HCT116 (cell line): ENCODE data around the gene MAMLD1. TPM values are rescaled to one million over a fixed set of nuclear protein-coding genes. Genes with fewer than 3 reads are reported as not detected.

Experiments used
- ATAC-seq: fragments of 200-7000 bp; cut with Tn5 transposase; 2 replicates; pipeline ENCODE4 v1.9.1; 2020; ENCODE audit warnings: mild to moderate bottlenecking, moderate library complexity
- BruUV-seq: library from RNA; stranded (reverse); fragments of 400-500 nt; replicated peaks from 2 replicates; lab custom pipeline; 2021; lab: Mats Ljungman, UMichigan
- CTCF ChIA-PET: fragments of 300-600 bp; sonication (Branson Sonifier 250); formaldehyde crosslinking; loops from one replicate; lab custom pipeline; 2021; ENCODE audit warnings: antibody characterized with exemption; lab: Charles Lee
- POLR2A ChIA-PET: fragments of 300-600, 350-600 bp; sonication (Branson Sonifier 250); formaldehyde crosslinking; loops from one replicate; lab custom pipeline; 2021; ENCODE audit warnings: antibody characterized with exemption; lab: Charles Lee
- RAD21 ChIA-PET, 2 experiments: fragments of 300-600 bp; sonication (Branson Sonifier 250); formaldehyde crosslinking; loops; one replicate each; lab custom pipeline; 2023; ENCODE audit warnings: low total read pairs in 2 of 2; ENCODE audit not compliant: uncharacterized antibody in 2 of 2, unreplicated experiment in 2 of 2, low non-redundant PET in 1 of 2; lab: Charles Lee
- DNase-seq: peaks from one replicate; pipeline ENCODE4 v3.0.0-alpha.2; 2010; ENCODE audit warnings: low read depth, low spot score
- H2AFZ ChIP-seq: fragments of 200-600 bp; shearing (Covaris generic), sonication (generic); 2 replicates; pipeline ENCODE4 v1.6.1; 2017; ENCODE audit warnings: low read depth, mixed run types, mixed read lengths, antibody characterized with exemption, low read length; ENCODE audit not compliant: poor library complexity, severe bottlenecking
- H3K27ac ChIP-seq: 2 replicates; pipeline ENCODE4 v1.5.1; 2012; ENCODE audit warnings: low read depth, low read length
- H3K27me3 ChIP-seq: fragments of 200-600 bp; sonication (generic); 2 replicates; pipeline ENCODE4 v1.6.1; 2016; ENCODE audit warnings: mixed run types, low read length, mixed read lengths; ENCODE audit not compliant: insufficient read depth
- H3K36me3 ChIP-seq, 2 experiments: fragments of 200-500 bp in 1 of 2; fragments of 200-600 bp in 1 of 2; sonication (Bioruptor generic) in 1 of 2; sonication (generic) in 1 of 2; 2 replicates each; pipeline versions ENCODE4 v1.5.1 to v1.6.1; 2014 to 2016; ENCODE audit warnings: low read length in 2 of 2, inconsistent platforms in 1 of 2, mixed read lengths in 1 of 2, mixed run types in 1 of 2; ENCODE audit not compliant: insufficient read depth in 2 of 2, control insufficient read depth in 1 of 2
- H3K4me1 ChIP-seq, 2 experiments: fragments of 200-600 bp in 1 of 2; sonication (generic) in 1 of 2; 2 replicates each; pipeline versions ENCODE4 v1.5.1 to v1.6.1; 2012 to 2017; ENCODE audit warnings: low read length in 2 of 2, inconsistent platforms in 1 of 2, mild to moderate bottlenecking in 1 of 2, mixed read lengths in 1 of 2, mixed run types in 1 of 2, moderate library complexity in 1 of 2; ENCODE audit not compliant: insufficient read depth in 2 of 2, control insufficient read depth in 1 of 2
- H3K4me2 ChIP-seq: fragments of 200-600 bp; sonication (generic); 2 replicates; pipeline ENCODE4 v1.6.1; 2017; ENCODE audit warnings: mixed run types, low read length, mixed read lengths
- H3K4me3 ChIP-seq, 2 experiments: fragments of 200-600 bp in 1 of 2; sonication (generic) in 1 of 2; replicated peaks in 1 of 2; 2 replicates each; pipeline ENCODE4 v1.5.1; 2011 to 2016; ENCODE audit warnings: low read length in 2 of 2, control low read depth in 1 of 2, low read depth in 1 of 2, mild to moderate bottlenecking in 1 of 2, mixed read lengths in 1 of 2, mixed run types in 1 of 2
- H3K79me2 ChIP-seq: fragments of 200-600 bp; sonication (generic); 2 replicates; pipeline ENCODE4 v1.6.1; 2017; ENCODE audit warnings: mild to moderate bottlenecking, mixed run types, low read length, moderate library complexity, mixed read lengths; ENCODE audit not compliant: insufficient read depth
- H3K9ac ChIP-seq: fragments of 200-600 bp; sonication (generic); 2 replicates; pipeline ENCODE4 v1.6.1; 2016; ENCODE audit warnings: low read length, mixed read lengths
- H3K9me2 ChIP-seq: fragments of 200-600 bp; sonication (generic), shearing (Covaris generic); 2 replicates; pipeline ENCODE4 v1.6.1; 2017; ENCODE audit warnings: mixed run types, mild to moderate bottlenecking, moderate library complexity; ENCODE audit not compliant: insufficient read depth
- H3K9me3 ChIP-seq, 2 experiments: fragments of 200-500 bp in 1 of 2; fragments of 200-600 bp in 1 of 2; sonication (Bioruptor generic) in 1 of 2; sonication (generic) in 1 of 2; 2 replicates each; pipeline ENCODE4 v1.6.1; 2014 to 2017; ENCODE audit warnings: low read length in 2 of 2, mixed read lengths in 2 of 2, inconsistent platforms in 1 of 2, low read depth in 1 of 2, mild to moderate bottlenecking in 1 of 2, mixed run types in 1 of 2, moderate library complexity in 1 of 2; ENCODE audit not compliant: control insufficient read depth in 1 of 2, insufficient read depth in 1 of 2
- H4K20me1 ChIP-seq: fragments of 200-600 bp; sonication (generic), shearing (Covaris generic); 2 replicates; pipeline ENCODE4 v1.6.1; 2017; ENCODE audit warnings: mixed run types, mild to moderate bottlenecking, moderate library complexity; ENCODE audit not compliant: insufficient read depth
- ELF1 ChIP-seq: IDR thresholded peaks from 2 replicates; pipeline ENCODE4 v1.6.1; 2012; ENCODE audit warnings: low read depth, borderline replicate concordance
- EZH2phosphoT487 ChIP-seq: fragments of 200-600 bp; IDR thresholded peaks from 2 replicates; pipeline ENCODE4 v1.6.1; 2018; ENCODE audit warnings: antibody characterized with exemption, borderline replicate concordance
- JUND ChIP-seq: IDR thresholded peaks from 2 replicates; pipeline ENCODE4 v1.6.1; 2012
- POLR2A ChIP-seq: IDR thresholded peaks from 2 replicates; pipeline ENCODE4 v1.7.0; 2011; ENCODE audit warnings: borderline replicate concordance; ENCODE audit not compliant: insufficient read depth, insufficient read length; ENCODE audit errors: extremely low read depth
- POLR2AphosphoS5 ChIP-seq: IDR thresholded peaks from 2 replicates; pipeline ENCODE4 v1.6.1; 2011; ENCODE audit warnings: mild to moderate bottlenecking, low read depth, low read length, moderate library complexity
- RAD21 ChIP-seq: IDR thresholded peaks from 2 replicates; pipeline ENCODE4 v1.6.1; 2012; ENCODE audit warnings: low read depth, mild to moderate bottlenecking
- SRF ChIP-seq: IDR thresholded peaks from 2 replicates; pipeline ENCODE4 v1.6.1; 2012; ENCODE audit warnings: low read depth
- intact Hi-C: fragments of 100-400 bp; cut with micrococcal nuclease; formaldehyde crosslinking; loops from 2 replicates; pipeline ENCODE4 v1.10.0; 2022
- total RNA-seq: library from RNA; stranded (reverse); gene quantifications from one replicate; pipeline ENCODE4 v1.2.1, GENCODE V29; 2021; ENCODE audit not compliant: unreplicated experiment
- TF ChIP-seq, protein P1 (sequence below), 3 experiments: fragments of 200-600 bp in 1 of 3; sonication (generic) in 1 of 3; IDR thresholded peaks in 2 of 3; conservative IDR thresholded peaks in 1 of 3; 2 replicates each; pipeline ENCODE4 v1.5.1; 2012 to 2017; ENCODE audit warnings: low read depth in 2 of 3, low read length in 2 of 3, antibody characterized with exemption in 1 of 3, borderline replicate concordance in 1 of 3, control low read depth in 1 of 3, mild to moderate bottlenecking in 1 of 3, mixed read lengths in 1 of 3, mixed run types in 1 of 3, moderate library complexity in 1 of 3; ENCODE audit not compliant: insufficient read depth in 1 of 3
- TF ChIP-seq, protein P2 (sequence below): IDR thresholded peaks from 2 replicates; pipeline ENCODE4 v1.6.1; 2011; ENCODE audit warnings: mild to moderate bottlenecking, low read length, moderate library complexity; ENCODE audit not compliant: insufficient replicate concordance; ENCODE audit errors: extremely low read depth
- TF ChIP-seq, protein P3 (sequence below): IDR thresholded peaks from 2 replicates; pipeline ENCODE4 v1.6.1; 2012; ENCODE audit warnings: low read depth

Gene MAMLD1
- total RNA-seq, 1 experiment from 2014 or later = 3.6 TPM

DNA sequence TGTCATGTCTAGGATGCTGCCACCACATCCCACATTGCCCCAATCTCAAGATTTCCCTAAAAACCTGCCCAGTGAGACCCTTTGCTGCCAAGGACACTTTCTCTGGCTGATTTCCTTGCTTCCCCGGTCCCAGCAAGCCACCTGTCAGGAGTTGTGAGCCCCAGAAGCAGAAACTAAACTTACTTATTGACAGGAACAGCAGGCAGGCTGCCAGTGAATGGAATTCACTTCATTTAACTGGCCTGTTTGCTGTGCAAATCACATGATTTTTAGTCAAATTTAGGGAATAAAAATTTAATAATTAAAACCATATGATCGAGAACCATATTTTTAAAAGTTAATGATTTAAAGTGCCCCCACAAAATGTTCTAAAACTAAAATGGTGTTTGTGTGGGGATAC is 48.5 kb downstream of the MAMLD1 start:
- H4K20me1 ChIP-seq = no peaks in the 10 kb centered on the region
- CTCF ChIA-PET = no interaction called here
- no peak for ATAC-seq
- H3K9me2 ChIP-seq = no peaks in the 10 kb centered on the region
- no peaks in the 10 kb centered on the region for H3K27me3 ChIP-seq
- H3K9ac ChIP-seq = no peak overlapping the region
- no TSS peak for BruUV-seq
- RAD21 ChIA-PET = no interaction called here
- H3K36me3 ChIP-seq = no peaks in the 10 kb centered on the region
- no peak overlapping the region for H3K4me3 ChIP-seq
- H2AFZ ChIP-seq = no peak overlapping the region
- POLR2A ChIA-PET = no interaction called here
- TF ChIP-seq ELF1 (no peak), SRF (no peak), POLR2A (no peak), EZH2phosphoT487 (no peak), RAD21 (no peak), JUND (no peak), POLR2AphosphoS5 (no peak)
- TF ChIP-seq, protein P1, sequence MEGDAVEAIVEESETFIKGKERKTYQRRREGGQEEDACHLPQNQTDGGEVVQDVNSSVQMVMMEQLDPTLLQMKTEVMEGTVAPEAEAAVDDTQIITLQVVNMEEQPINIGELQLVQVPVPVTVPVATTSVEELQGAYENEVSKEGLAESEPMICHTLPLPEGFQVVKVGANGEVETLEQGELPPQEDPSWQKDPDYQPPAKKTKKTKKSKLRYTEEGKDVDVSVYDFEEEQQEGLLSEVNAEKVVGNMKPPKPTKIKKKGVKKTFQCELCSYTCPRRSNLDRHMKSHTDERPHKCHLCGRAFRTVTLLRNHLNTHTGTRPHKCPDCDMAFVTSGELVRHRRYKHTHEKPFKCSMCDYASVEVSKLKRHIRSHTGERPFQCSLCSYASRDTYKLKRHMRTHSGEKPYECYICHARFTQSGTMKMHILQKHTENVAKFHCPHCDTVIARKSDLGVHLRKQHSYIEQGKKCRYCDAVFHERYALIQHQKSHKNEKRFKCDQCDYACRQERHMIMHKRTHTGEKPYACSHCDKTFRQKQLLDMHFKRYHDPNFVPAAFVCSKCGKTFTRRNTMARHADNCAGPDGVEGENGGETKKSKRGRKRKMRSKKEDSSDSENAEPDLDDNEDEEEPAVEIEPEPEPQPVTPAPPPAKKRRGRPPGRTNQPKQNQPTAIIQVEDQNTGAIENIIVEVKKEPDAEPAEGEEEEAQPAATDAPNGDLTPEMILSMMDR (IDR thresholded peaks at IDR 0.05 in 2 of 3, conservative IDR thresholded peaks at IDR 0.05 in 1 of 3; ENCODE audit: borderline replicate concordance in 1 of 3, insufficient read depth in 1 of 3, low read depth in 2 of 3, low read length in 2 of 3) = no peak
- TF ChIP-seq, protein P2, sequence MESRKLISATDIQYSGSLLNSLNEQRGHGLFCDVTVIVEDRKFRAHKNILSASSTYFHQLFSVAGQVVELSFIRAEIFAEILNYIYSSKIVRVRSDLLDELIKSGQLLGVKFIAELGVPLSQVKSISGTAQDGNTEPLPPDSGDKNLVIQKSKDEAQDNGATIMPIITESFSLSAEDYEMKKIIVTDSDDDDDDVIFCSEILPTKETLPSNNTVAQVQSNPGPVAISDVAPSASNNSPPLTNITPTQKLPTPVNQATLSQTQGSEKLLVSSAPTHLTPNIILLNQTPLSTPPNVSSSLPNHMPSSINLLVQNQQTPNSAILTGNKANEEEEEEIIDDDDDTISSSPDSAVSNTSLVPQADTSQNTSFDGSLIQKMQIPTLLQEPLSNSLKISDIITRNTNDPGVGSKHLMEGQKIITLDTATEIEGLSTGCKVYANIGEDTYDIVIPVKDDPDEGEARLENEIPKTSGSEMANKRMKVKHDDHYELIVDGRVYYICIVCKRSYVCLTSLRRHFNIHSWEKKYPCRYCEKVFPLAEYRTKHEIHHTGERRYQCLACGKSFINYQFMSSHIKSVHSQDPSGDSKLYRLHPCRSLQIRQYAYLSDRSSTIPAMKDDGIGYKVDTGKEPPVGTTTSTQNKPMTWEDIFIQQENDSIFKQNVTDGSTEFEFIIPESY = no peak
- TF ChIP-seq, protein P3, sequence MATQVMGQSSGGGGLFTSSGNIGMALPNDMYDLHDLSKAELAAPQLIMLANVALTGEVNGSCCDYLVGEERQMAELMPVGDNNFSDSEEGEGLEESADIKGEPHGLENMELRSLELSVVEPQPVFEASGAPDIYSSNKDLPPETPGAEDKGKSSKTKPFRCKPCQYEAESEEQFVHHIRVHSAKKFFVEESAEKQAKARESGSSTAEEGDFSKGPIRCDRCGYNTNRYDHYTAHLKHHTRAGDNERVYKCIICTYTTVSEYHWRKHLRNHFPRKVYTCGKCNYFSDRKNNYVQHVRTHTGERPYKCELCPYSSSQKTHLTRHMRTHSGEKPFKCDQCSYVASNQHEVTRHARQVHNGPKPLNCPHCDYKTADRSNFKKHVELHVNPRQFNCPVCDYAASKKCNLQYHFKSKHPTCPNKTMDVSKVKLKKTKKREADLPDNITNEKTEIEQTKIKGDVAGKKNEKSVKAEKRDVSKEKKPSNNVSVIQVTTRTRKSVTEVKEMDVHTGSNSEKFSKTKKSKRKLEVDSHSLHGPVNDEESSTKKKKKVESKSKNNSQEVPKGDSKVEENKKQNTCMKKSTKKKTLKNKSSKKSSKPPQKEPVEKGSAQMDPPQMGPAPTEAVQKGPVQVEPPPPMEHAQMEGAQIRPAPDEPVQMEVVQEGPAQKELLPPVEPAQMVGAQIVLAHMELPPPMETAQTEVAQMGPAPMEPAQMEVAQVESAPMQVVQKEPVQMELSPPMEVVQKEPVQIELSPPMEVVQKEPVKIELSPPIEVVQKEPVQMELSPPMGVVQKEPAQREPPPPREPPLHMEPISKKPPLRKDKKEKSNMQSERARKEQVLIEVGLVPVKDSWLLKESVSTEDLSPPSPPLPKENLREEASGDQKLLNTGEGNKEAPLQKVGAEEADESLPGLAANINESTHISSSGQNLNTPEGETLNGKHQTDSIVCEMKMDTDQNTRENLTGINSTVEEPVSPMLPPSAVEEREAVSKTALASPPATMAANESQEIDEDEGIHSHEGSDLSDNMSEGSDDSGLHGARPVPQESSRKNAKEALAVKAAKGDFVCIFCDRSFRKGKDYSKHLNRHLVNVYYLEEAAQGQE = no peak
- TF ChIP-seq, all 23 proteins: peak for 0
- Histone ChIP-seq H3K9me3 (no peaks in the 10 kb centered on the region), H3K79me2 (no peaks in the 10 kb centered on the region), H3K4me2 (no peak overlapping the region), H3K4me1 (no peaks in the 10 kb centered on the region), H3K27ac (no peak overlapping the region)
- intact Hi-C loops = no loop called here
- DNase-seq = no peak
